Osteocyte (in vitro differentiated cells): Measurements from ENCODE around the gene PTPN1. TPM values are rescaled to one million over a fixed set of nuclear protein-coding genes. Genes with fewer than 3 reads are reported as not detected.

Experiments
- DNase-seq: peaks from one replicate; pipeline ENCODE4 v3.0.0; 2021; ENCODE audit warnings: mixed read lengths; ENCODE audit not compliant: unreplicated experiment; ENCODE audit errors: extremely low spot score
- H3K27ac Mint-ChIP-seq: one replicate; pipeline ENCODE4 v1.8.0; 2021; ENCODE audit warnings: mild to moderate bottlenecking, mixed read lengths; ENCODE audit not compliant: unreplicated experiment
- H3K27me3 Mint-ChIP-seq: one replicate; pipeline ENCODE4 v1.8.0; 2021; ENCODE audit warnings: mixed read lengths; ENCODE audit not compliant: unreplicated experiment
- H3K36me3 Mint-ChIP-seq: one replicate; pipeline ENCODE4 v1.8.0; 2021; ENCODE audit warnings: mixed read lengths; ENCODE audit not compliant: unreplicated experiment
- H3K4me1 Mint-ChIP-seq: one replicate; pipeline ENCODE4 v1.8.0; 2021; ENCODE audit warnings: mixed read lengths; ENCODE audit not compliant: unreplicated experiment
- H3K4me3 Mint-ChIP-seq: one replicate; pipeline ENCODE4 v1.8.0; 2021; ENCODE audit warnings: mild to moderate bottlenecking, moderate library complexity, mixed read lengths; ENCODE audit not compliant: unreplicated experiment
- H3K9me3 Mint-ChIP-seq: one replicate; pipeline ENCODE4 v1.8.0; 2021; ENCODE audit warnings: mixed read lengths; ENCODE audit not compliant: unreplicated experiment
- CTCF ChIP-seq: fragments of 200-600 bp; sonication (generic); IDR thresholded peaks from 2 replicates; pipeline ENCODE4 v1.5.0; 2021; ENCODE audit warnings: antibody characterized with exemption, mild to moderate bottlenecking, moderate library complexity
- total RNA-seq: library from RNA; stranded (reverse); gene quantifications from 2 replicates; pipeline ENCODE4 v1.2.1, GENCODE V29; 2021

PTPN1 gene
- total RNA-seq, 1 donor from 2014 or later: 29.1 TPM

DNA sequence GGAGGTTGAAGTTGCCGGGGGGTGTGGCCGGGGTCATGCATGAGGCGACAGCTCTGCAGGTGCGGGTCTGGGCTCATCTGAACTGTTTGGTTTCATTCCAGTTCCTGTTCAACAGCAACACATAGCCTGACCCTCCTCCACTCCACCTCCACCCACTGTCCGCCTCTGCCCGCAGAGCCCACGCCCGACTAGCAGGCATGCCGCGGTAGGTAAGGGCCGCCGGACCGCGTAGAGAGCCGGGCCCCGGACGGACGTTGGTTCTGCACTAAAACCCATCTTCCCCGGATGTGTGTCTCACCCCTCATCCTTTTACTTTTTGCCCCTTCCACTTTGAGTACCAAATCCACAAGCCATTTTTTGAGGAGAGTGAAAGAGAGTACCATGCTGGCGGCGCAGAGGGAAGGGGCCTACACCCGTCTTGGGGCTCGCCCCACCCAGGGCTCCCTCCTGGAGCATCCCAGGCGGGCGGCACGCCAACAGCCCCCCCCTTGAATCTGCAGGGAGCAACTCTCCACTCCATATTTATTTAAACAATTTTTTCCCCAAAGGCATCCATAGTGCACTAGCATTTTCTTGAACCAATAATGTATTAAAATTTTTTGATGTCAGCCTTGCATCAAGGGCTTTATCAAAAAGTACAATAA, 72.5 kb downstream of the PTPN1 start:
- Mint-ChIP-seq H3K4me3 (no peak overlapping the region), H3K27me3 (no peaks in the 10 kb centered on the region), H3K36me3 (peaks cover 44% of the 10 kb centered on the region), H3K27ac (no peak overlapping the region), H3K4me1 (peaks cover 3% of the 10 kb centered on the region), H3K9me3 (no peaks in the 10 kb centered on the region)
- no peak for TF ChIP-seq CTCF
- DNase-seq: no peak

GRCh38 chr20:50583442-50584150, 73.4 kb downstream of the PTPN1 start:
- no peak overlapping the region for H3K4me3 Mint-ChIP-seq
- H3K9me3 Mint-ChIP-seq: no peaks in the 10 kb centered on the region
- no peak overlapping the region for H3K27ac Mint-ChIP-seq
- peaks cover 40% of the 10 kb centered on the region for H3K36me3 Mint-ChIP-seq
- no peak for TF ChIP-seq CTCF
- H3K4me1 Mint-ChIP-seq: peaks cover 5% of the 10 kb centered on the region
- no peak for DNase-seq
- H3K27me3 Mint-ChIP-seq: no peaks in the 10 kb centered on the region

GRCh38 chr20:50584687-50585086, 74.5 kb downstream of the PTPN1 start:
- H3K4me3 Mint-ChIP-seq: no peak overlapping the region

GRCh38 chr20:50585214-50585613, 75.0 kb downstream of the PTPN1 start:
- Mint-ChIP-seq H3K27ac (no peak overlapping the region), H3K27me3 (no peaks in the 10 kb centered on the region), H3K4me1 (peaks cover 5% of the 10 kb centered on the region), H3K36me3 (peaks cover 27% of the 10 kb centered on the region), H3K9me3 (no peaks in the 10 kb centered on the region), H3K4me3 (no peak overlapping the region)
- TF ChIP-seq CTCF: no peak
- no peak for DNase-seq

More at GRCh38 chr20:50584687-50585086, 74.5 kb downstream of the PTPN1 start:
- Mint-ChIP-seq H3K27ac (no peak overlapping the region), H3K36me3 (peaks cover 30% of the 10 kb centered on the region), H3K27me3 (no peaks in the 10 kb centered on the region), H3K4me1 (peaks cover 5% of the 10 kb centered on the region), H3K9me3 (no peaks in the 10 kb centered on the region)
- no peak for DNase-seq
- TF ChIP-seq CTCF: no peak

DNA sequence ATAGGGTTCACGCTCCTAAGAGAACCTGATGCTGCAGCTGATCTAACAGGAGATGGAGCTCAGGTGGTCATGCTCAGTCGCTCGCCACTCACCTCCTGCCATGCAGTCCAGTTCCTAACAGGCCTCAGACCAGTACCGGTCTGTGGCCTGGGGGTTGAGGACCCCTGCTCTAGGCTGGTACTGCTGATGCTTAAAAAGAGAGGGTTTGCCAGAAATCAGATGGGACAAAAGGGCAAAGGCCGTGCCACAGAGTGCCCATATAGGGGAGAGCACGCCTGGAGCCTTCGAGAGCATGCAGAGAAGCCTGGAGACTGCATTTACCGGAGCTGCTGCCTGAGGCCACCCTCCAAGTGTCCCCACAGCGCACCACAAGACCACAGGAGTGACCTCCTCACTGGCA, 75.5 kb downstream of the PTPN1 start:
- no peak for TF ChIP-seq CTCF
- H3K9me3 Mint-ChIP-seq: no peaks in the 10 kb centered on the region
- no peak overlapping the region for H3K4me3 Mint-ChIP-seq
- no peak for DNase-seq
- H3K27me3 Mint-ChIP-seq: no peaks in the 10 kb centered on the region
- no peak overlapping the region for H3K27ac Mint-ChIP-seq
- peaks cover 5% of the 10 kb centered on the region for H3K4me1 Mint-ChIP-seq
- H3K36me3 Mint-ChIP-seq: peaks cover 23% of the 10 kb centered on the region
